ENCODE results near the gene SPRR2G.
"Not testable (repeated sequence)": the region's sequence is repeated elsewhere in the genome, so short reads cannot be mapped to it uniquely, and the experiment has no call there.

SPRR2G gene

DNA sequence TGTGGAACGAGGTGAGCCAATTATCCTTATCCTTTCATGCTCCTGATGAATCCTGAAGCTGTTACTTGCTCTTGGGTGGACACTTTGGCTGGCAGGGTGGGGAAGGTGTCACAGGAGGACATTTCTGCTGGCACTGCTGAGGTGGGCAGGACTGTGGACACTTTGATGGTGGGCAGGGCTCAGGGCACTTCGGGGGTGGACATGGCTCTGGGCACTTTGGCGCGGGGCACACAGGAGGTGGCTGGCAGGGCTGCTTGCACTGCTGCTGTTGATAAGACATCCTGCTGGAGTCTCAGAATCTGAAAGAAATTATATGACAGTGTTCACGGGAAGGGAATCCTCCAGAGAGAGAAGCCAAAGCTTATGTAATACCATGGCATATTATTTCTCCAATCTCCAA is 38.2 kb downstream of the SPRR2G start:
- DNase-seq = not testable (repeated sequence)

DNA sequence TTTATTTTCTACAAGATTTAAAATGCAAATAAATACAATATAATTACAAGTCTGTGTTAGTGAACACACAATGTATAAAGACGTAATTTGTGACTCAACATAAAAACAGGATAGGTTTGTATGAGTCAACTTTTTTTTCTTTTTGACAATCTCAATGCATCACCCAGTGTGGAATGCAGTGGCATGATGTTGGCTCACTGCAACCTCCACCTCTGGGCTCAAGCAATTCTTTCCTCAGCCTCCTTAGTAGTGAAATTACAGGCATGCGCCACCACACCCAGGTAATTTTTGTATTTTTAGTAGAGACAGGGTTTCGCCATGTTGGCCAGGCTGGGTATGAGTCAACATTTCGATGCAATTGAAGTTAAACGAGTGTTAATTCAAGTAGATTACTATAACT is 50.4 kb downstream of the SPRR2G start:
- no peak for DNase-seq
